HT-29 (cell line): ENCODE measurements around the gene IQSEC3. TPM values are rescaled to one million over a fixed set of nuclear protein-coding genes. Genes with fewer than 3 reads are reported as not detected.
A peak's percentile ranks its signal among the peaks of the same experiment; 100 is the strongest.

Source experiments
- DNase-seq: peaks from one replicate; pipeline ENCODE4 v3.0.0-alpha.2; 2015; ENCODE audit warnings: low spot score
- total RNA-seq: library from RNA; depleted of rRNA; stranded (reverse); fragments of >200 nt; shearing (Covaris generic); gene quantifications from 2 replicates; pipeline ENCODE4 v1.2.3, GENCODE V29; 2014

Gene IQSEC3
- total RNA-seq, 1 experiment from 2014 or later = not detected

- DNase-seq = no peak
These were observed 96.9 kb downstream of the IQSEC3 start for GRCh38 chr12:163406-163986.

GRCh38 chr12:164207-164606, 97.6 kb downstream of the IQSEC3 start:
- DNase-seq = peak; percentile 7

- DNase-seq = no peak
These were observed 99.3 kb downstream of the IQSEC3 start for GRCh38 chr12:165862-166368.

GRCh38 chr12:166425-167075, 100.0 kb downstream of the IQSEC3 start:
- no peak for DNase-seq

- DNase-seq = no peak
These were observed 101.5 kb downstream of the IQSEC3 start for GRCh38 chr12:167959-168600.

- DNase-seq = no peak
These were observed 102.4 kb downstream of the IQSEC3 start for GRCh38 chr12:168763-169525.

GRCh38 chr12:169528-170370, 103.2 kb downstream of the IQSEC3 start:
- DNase-seq = no peak

GRCh38 chr12:170371-171225, 104.0 kb downstream of the IQSEC3 start:
- DNase-seq = no peak

- DNase-seq = no peak
These were observed 104.7 kb downstream of the IQSEC3 start for GRCh38 chr12:171276-171675.

- DNase-seq = no peak
These were observed 105.4 kb downstream of the IQSEC3 start for GRCh38 chr12:171743-172676.

GRCh38 chr12:172732-173161, 106.2 kb downstream of the IQSEC3 start:
- no peak for DNase-seq

- no peak for DNase-seq
These were observed 107.6 kb downstream of the IQSEC3 start for GRCh38 chr12:174124-174523.

GRCh38 chr12:174596-174995, 108.0 kb downstream of the IQSEC3 start:
- no peak for DNase-seq

GRCh38 chr12:175250-175649, 108.7 kb downstream of the IQSEC3 start:
- no peak for DNase-seq

- no peak for DNase-seq
These were observed 109.2 kb downstream of the IQSEC3 start for GRCh38 chr12:175759-176158.

- DNase-seq = peak; percentile 26
These were observed 110.0 kb downstream of the IQSEC3 start for GRCh38 chr12:176321-177181.

- no peak for DNase-seq
These were observed 110.9 kb downstream of the IQSEC3 start for GRCh38 chr12:177336-177979.
